Activated T-helper 1 cell treated with anti-CD3 and anti-CD28 coated beads, Interleukin-12 subunit alpha, Interleukin-12 subunit beta, Interleukin-2, Interleukin-4 antibody, amounts not matched to agents 30 ng/mL and 10 ng/mL and 1 ng/mL, durations not matched to agents 14 hours and 24 hours and 36 hours (primary cell): ENCODE results near the gene P3H4. TPM values are rescaled to one million over a fixed set of nuclear protein-coding genes. Genes with fewer than 3 reads are reported as not detected.

Experiments used
- DNase-seq: peaks from one replicate; pipeline ENCODE4 v3.0.0; 2021; ENCODE audit warnings: low spot score
- H3K27ac Mint-ChIP-seq: one replicate; pipeline ENCODE4 v1.8.0; 2021; ENCODE audit warnings: mild to moderate bottlenecking, mixed read lengths
- H3K27me3 Mint-ChIP-seq: one replicate; pipeline ENCODE4 v1.8.0; 2022; ENCODE audit warnings: mild to moderate bottlenecking, moderate library complexity, mixed read lengths; ENCODE audit not compliant: insufficient read depth
- H3K36me3 Mint-ChIP-seq: one replicate; pipeline ENCODE4 v1.8.0; 2021; ENCODE audit warnings: low read depth, mixed read lengths
- H3K4me1 Mint-ChIP-seq: one replicate; pipeline ENCODE4 v1.8.0; 2021; ENCODE audit warnings: low read depth, mixed read lengths
- H3K4me3 Mint-ChIP-seq: one replicate; pipeline ENCODE4 v1.8.0; 2021; ENCODE audit warnings: mild to moderate bottlenecking, moderate library complexity, mixed read lengths
- H3K9me3 Mint-ChIP-seq: one replicate; pipeline ENCODE4 v1.8.0; 2021; ENCODE audit warnings: mixed read lengths
- intact Hi-C: fragments of 100-400 bp; cut with micrococcal nuclease; formaldehyde crosslinking; loops from one replicate; pipeline ENCODE4 v1.15.1; 2024
- total RNA-seq: library from RNA; stranded (reverse); gene quantifications from 2 replicates; pipeline ENCODE4 v1.2.3, GENCODE V29; 2022

Gene P3H4
- total RNA-seq, 1 donor from 2014 or later = 5.0 TPM

DNA sequence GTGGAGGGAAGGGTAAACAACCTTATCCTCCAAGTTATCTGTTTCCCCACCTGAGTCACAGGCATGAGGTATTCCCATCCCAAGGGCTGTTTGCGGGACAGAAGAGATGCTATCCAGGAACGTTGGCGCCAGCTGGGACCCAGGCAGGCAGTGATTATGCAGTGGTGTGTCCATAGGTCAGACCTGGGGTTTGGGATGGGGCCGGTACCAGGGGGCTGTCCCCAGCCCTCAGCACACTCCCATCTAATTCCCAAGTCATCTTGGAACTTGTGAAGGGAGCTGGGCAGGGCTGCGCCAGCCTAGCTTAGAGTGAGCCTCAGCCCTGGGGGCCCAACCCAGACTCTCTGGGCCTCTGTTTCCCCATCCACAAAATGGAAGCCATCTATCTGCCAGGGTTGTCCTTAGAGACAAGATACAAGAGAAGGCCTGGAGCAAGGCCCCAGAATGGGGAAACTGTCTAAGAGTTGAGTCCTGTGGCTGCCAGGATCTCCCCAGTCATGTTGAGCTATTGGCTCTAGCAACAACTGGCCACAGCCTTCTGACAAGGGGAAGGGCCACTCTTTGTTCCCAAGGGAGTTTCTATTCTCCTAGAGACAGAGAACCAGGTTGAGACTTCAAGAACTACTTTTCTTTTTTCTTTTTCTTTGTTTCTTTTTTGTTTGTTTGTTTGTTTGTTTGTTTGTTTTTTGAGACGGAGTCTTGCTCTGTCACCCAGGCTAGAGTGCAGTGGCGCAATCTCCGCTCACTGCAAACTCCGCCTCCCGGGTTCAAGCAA, 15.4 kb downstream of the P3H4 start:
- H3K36me3 Mint-ChIP-seq = no peaks in the 10 kb centered on the region
- no peak overlapping the region for H3K4me3 Mint-ChIP-seq
- no peak overlapping the region for H3K27ac Mint-ChIP-seq
- no peaks in the 10 kb centered on the region for H3K9me3 Mint-ChIP-seq
- no peaks in the 10 kb centered on the region for H3K4me1 Mint-ChIP-seq
- no peak for DNase-seq
- peaks cover 14% of the 10 kb centered on the region for H3K27me3 Mint-ChIP-seq
- intact Hi-C loops = no loop called here

DNA sequence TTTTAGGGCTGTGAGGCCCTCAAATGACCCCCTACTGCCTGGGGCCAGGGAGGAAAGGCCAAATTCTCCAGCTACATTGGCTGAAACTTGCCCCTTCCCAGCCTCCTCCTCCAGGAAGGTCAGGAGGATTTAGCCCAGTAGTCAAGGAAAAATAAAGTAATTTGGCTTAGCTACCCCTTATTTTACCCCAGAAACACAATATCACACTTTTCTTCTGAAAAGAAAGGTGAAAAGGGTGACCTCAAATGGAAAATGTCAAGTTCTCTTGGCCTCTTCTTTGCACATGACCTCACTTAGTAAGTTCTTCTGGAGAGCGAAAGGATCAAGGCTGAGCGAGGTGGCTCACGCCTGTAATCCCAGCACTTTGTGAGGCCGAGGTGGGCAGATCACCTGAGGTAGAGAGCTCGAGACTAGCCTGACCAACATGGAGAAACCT, 17.2 kb downstream of the P3H4 start:
- intact Hi-C loops = no loop called here
- H3K27ac Mint-ChIP-seq = no peak overlapping the region
- DNase-seq = no peak
- no peaks in the 10 kb centered on the region for H3K4me1 Mint-ChIP-seq
- H3K9me3 Mint-ChIP-seq = no peaks in the 10 kb centered on the region
- H3K36me3 Mint-ChIP-seq = no peaks in the 10 kb centered on the region
- peaks cover 19% of the 10 kb centered on the region for H3K27me3 Mint-ChIP-seq
- no peak overlapping the region for H3K4me3 Mint-ChIP-seq

DNA sequence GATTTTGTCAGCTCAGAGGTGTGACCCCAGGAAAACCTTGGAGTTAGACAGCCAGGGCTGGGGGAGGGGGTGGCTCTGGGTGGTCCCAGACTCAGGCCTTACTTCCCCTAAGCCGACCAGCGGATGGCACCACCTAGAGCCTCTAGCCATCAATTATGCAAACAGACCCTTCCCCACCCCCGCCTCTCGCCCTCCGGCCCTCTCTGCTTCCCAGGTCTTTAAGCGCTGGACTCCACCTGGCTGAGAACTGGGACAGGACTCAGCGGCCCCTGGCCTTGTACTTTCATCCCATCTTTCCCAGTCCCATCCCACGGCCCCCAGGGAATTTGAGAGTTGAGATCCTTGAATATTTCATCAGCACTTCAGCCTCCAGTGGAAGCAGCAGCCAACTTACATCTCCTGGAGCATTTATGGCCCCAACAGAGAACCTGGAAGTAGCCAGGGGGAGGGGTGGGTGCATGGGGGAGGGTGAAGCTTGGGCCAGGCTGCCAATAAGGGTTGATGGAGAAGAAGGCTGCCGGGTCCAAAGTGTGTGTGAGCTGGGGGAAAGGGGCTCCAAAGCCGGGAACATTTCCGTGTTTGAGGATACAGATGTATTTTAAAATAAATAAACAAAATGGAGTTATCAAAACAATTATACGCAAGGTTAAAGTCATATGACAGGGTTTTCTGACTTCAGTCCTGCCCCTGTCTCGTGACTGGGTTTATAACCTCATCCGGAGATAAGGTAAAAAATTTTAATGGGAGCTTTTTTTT, 17.8 kb downstream of the P3H4 start:
- intact Hi-C loops = no loop called here
- H3K36me3 Mint-ChIP-seq = no peaks in the 10 kb centered on the region
- no peak overlapping the region for H3K27ac Mint-ChIP-seq
- peaks cover 3% of the 10 kb centered on the region for H3K4me1 Mint-ChIP-seq
- peaks cover 23% of the 10 kb centered on the region for H3K27me3 Mint-ChIP-seq
- no peaks in the 10 kb centered on the region for H3K9me3 Mint-ChIP-seq
- H3K4me3 Mint-ChIP-seq = no peak overlapping the region
- DNase-seq = no peak

DNA sequence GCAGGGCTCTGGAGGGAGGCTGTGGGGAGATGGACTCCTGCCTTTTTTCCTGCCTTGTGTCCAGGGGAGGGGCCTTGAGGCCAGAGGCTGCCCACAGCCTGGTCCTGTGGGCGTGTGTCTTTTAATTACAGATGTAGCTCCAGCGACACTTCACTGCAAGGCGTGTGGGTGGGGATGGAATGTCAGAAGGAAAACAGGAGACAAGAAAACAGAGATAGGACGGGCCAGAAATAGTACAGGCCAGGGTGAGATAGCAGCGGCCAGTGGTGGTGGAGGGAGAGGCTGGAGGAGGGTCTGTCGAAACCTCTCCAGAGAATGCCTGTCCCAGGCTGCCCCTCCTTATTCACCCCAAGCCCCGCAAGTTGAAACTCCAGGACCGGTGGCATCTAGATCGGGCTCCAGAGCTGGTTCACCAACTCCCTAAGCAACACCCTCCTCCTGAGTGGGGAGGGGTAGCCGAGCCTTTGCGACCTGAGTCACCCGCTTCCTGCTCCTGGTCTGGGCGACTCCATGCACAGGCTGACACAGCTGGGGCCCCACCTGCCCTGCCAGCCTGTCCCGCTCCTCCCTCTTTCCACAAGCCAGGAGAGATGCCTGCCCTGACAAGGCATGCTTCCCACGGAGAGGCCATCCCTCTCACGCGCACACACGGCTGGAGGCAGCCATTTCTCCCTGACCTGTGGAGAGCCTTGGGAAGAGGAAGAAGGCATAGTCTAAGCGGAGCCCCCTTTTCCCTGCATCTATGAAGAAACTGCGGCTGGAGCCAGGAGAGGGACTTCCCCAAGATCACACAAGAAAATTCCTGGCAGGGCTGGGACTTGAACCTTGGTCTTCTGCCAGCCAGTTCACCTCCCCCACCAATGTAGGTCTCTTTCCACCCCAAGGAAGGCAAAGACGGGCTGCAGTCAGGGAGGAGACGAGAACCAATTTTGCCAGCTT, 18.6 kb downstream of the P3H4 start:
- Mint-ChIP-seq H3K4me1 (peaks cover 6% of the 10 kb centered on the region), H3K36me3 (no peaks in the 10 kb centered on the region), H3K27me3 (peaks cover 30% of the 10 kb centered on the region), H3K27ac (no peak overlapping the region), H3K4me3 (no peak overlapping the region), H3K9me3 (no peaks in the 10 kb centered on the region)
- intact Hi-C loops = no loop called here
- DNase-seq = no peak

DNA sequence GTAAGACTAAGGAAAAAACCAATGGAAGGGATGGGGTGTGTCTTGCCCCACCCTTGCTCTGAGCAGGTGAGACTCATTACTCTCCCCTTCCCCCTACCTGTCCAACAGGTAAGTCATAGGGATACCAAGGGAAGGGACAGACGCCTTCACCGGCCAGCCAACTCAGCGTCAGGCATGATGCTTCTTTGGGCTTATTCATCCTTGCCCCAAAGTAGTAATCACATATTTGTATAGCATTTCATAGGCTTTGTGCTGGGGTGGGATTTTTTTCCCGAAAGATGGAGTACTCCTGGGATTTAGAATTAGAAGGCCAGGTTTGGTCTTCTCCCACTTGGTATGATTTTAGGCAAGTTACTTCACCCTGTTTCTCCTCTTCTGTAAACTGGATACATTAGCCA, 24.7 kb downstream of the P3H4 start:
- intact Hi-C loops = loop anchor here (2.0 kb wide), 2 partner anchors 26 to 78 kb away; partner anchors contain the start of genes FKBP10 and KLHL11
- peak overlapping the region; percentile 68 for H3K4me3 Mint-ChIP-seq
- H3K9me3 Mint-ChIP-seq = no peaks in the 10 kb centered on the region
- H3K27ac Mint-ChIP-seq = no peak overlapping the region
- peaks cover 11% of the 10 kb centered on the region for H3K4me1 Mint-ChIP-seq
- no peak for DNase-seq
- no peaks in the 10 kb centered on the region for H3K36me3 Mint-ChIP-seq
- peaks cover 47% of the 10 kb centered on the region for H3K27me3 Mint-ChIP-seq

DNA sequence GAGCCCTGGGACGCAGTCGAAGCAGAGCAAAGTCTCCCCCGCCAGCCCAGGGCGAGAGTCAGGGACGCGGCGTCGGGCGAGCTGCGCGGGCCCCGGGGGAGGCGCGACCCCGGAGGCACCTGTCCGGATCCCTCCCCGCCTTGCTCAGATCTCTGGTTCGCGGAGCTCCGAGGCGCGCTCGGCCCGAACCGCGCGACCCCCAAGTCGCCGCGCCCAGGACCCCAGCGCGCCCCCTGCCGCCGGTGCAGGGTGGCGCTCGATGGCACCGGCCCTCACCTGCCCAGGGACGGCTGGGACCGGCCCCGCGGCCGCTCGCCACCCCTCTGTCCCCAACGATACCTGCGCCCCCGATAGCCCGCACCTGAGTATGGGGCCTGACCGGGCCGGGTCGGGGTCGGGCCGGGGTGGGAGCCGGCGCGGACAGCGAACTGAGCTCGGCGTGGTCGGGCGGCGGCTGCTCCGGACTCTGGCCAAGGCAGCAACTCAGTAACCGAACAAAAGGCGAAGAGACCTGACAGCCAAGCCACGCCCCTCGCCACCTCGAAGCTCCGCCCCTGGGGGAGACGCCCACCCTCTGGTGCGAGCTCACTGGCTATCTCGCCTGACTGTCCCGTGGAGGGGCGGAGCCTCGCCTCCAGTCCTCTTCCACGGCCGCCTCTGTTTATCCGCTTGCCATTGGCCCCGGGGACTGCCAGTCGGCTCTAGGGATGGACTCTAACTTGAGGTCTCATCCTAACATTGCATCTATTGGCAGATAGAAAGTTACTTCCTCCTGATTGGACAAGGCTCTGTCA, 25.3 kb downstream of the P3H4 start, which contains the start of gene JUP:
TSS of gene JUP (minus strand) at position 485 of the 794 bp plus-strand sequence. CDS start 14,857 bp downstream, outside the sequence.
- Mint-ChIP-seq H3K27me3 (peaks cover 52% of the 10 kb centered on the region), H3K27ac (no peak within 1 kb of the TSS), H3K9me3 (no peaks in the 10 kb centered on the region), H3K36me3 (no peaks in the 10 kb centered on the region), H3K4me3 (peak within 1 kb of the TSS; percentile 68), H3K4me1 (peaks cover 11% of the 10 kb centered on the region)
- intact Hi-C loops = loop anchor here (1.0 to 2.0 kb wide), 3 partner anchors 26 to 78 kb away; partner anchors contain the start of genes FKBP10 and KLHL11
- peak; percentile 87 for DNase-seq

DNA sequence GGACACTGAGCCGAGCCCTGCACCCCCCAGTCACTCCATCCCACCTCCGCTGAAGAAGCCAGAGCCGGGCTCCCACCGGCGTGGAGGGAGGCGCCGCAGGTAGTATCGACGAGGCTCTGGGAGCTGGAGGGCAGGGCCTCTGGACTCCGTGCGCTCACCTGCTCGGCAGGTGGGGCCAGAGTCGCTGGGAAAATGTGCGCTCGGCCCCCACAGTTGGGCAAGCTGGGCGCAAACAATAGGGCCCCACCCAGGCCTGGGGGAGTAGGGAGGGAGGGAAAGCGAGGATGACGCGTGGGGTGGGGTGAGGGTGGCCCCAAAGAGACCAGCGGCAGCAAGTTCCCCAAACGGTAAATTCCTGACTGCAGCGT, 25.9 kb downstream of the P3H4 start:
- H3K4me1 Mint-ChIP-seq = peaks cover 11% of the 10 kb centered on the region
- H3K4me3 Mint-ChIP-seq = peak overlapping the region; percentile 30
- DNase-seq = no peak
- intact Hi-C loops = loop anchor here (1.0 to 2.0 kb wide), 3 partner anchors 27 to 79 kb away; partner anchors contain the start of genes FKBP10 and KLHL11
- H3K27me3 Mint-ChIP-seq = peaks cover 52% of the 10 kb centered on the region
- no peaks in the 10 kb centered on the region for H3K9me3 Mint-ChIP-seq
- H3K36me3 Mint-ChIP-seq = no peaks in the 10 kb centered on the region
- H3K27ac Mint-ChIP-seq = no peak overlapping the region

DNA sequence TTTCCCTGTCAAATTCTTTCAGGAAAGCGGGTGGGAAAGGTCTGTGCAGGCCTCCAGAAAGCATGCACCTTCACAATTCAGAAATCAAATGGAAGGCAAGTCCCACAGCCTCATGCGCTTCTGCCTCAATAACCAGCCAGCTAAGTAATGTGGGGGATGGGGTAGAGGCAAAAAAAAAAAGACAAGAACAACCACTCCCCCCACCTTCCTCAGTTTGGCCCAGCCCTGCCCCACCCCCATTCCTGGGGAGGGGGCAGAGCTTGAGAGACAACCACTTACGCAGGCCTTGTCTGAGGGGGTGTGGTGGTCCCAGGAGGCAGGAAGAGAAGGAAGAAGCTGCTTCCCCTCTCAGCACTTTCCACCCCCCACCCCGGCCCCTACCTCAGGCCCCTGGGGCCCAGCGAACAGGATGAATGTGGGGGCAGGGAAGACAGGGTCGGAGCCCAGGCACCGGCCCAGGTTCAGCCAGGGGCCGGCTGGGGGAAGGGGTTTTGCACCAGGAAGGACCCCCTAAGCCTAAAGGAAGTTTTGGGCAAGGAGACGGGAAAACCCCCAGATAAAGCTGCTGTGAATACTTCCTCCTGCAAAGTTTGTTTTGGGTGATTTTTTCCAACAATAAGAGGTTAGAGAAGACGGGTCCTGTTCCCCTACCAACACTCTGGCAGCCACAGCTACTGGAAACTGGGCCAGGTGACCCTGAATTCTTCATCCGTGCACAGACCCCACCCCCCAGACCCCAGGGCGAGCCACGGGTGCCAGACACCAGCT, 26.5 kb downstream of the P3H4 start:
- no peaks in the 10 kb centered on the region for H3K9me3 Mint-ChIP-seq
- no peak for DNase-seq
- peaks cover 11% of the 10 kb centered on the region for H3K4me1 Mint-ChIP-seq
- peaks cover 52% of the 10 kb centered on the region for H3K27me3 Mint-ChIP-seq
- intact Hi-C loops = no loop called here
- H3K36me3 Mint-ChIP-seq = no peaks in the 10 kb centered on the region
- no peak overlapping the region for H3K27ac Mint-ChIP-seq
- H3K4me3 Mint-ChIP-seq = peak overlapping the region; percentile 30

DNA sequence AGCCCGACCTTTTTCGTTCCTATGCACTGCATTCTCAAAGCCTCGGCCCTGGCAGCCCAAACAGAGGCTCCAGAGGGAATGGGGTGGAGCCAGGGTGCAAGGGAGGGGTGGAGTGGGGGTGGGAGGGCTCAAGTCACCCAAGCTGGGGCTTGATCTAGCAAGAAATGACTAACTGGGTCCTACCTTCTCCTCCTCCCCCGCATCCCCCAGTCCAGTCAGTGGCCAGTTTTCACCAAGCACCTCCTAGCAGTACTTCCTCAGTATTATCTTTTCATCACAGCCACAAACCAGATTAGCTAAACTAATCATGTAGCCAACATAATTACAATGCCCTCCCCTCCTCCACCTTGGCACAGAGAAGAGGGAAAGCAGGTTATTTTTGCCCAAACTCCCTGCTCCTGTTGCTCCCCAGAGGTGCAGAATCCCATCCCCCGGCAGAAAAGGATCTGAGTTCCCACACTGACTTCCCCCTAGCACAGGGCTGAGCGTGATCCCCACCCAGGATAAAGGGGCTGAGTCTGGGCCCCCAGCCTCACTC, 27.5 kb downstream of the P3H4 start:
- Mint-ChIP-seq H3K36me3 (no peaks in the 10 kb centered on the region), H3K4me1 (peaks cover 11% of the 10 kb centered on the region), H3K9me3 (no peaks in the 10 kb centered on the region), H3K4me3 (no peak overlapping the region), H3K27me3 (peaks cover 46% of the 10 kb centered on the region), H3K27ac (no peak overlapping the region)
- no peak for DNase-seq
- intact Hi-C loops = no loop called here

DNA sequence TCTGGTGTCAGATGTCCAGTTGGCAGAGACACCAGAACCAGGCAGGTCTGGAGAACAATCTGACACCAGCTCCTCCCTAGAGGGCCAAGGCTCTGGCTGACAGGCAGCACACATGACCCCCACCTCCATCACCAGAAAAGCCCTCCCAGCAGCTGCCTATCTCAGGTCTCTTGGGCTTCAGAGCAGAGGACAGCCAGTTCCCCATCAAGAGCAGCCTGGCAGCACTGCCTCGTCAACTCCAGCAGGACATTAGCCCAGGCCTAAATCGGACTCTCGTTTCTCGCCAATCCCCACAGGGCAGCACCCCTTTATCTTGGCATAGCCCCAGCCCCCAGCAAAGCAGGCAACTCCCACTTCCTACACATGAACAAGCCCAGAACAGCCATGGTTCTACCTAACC, 29.6 kb downstream of the P3H4 start:
- Mint-ChIP-seq H3K4me3 (no peak overlapping the region), H3K36me3 (no peaks in the 10 kb centered on the region), H3K9me3 (no peaks in the 10 kb centered on the region), H3K4me1 (peaks cover 5% of the 10 kb centered on the region), H3K27ac (no peak overlapping the region), H3K27me3 (peaks cover 28% of the 10 kb centered on the region)
- intact Hi-C loops = no loop called here
- DNase-seq = no peak

DNA sequence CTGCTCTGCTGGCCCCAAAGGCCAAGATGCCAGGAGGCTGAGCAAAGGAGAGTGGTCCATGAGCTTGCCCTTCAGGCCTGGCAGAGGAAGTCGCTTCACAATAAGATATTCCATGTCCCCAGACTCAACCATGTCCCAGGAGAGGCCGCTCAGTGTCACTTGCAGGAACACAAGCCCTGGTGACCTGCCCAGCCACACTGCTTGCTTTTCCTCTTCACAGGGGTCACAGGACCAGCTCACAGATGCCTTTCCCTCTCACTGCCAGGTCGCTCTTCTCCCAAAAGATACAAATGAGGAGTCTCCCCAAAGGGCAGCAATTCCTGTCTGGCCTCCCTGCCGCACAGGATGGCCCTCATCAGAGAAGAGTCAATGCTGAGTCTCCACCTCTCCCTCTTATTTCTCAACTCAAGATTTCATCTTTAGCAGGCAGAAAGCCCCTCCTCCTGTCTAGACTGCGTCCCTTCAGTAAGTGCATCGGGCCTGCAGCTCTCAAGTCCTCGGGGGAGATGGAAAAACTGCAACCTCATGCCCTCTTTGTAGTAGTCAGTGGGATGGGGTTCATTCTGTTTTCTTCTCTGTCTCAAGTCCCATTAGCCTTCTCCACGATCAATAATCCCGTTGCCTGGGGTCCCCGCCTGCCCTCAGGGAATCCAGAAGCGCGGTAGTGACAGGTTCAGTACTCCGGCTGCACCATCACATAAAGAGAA, 30.2 kb downstream of the P3H4 start:
- Mint-ChIP-seq H3K4me3 (no peak overlapping the region), H3K36me3 (no peaks in the 10 kb centered on the region), H3K27ac (no peak overlapping the region), H3K9me3 (no peaks in the 10 kb centered on the region), H3K27me3 (peaks cover 22% of the 10 kb centered on the region), H3K4me1 (peaks cover 5% of the 10 kb centered on the region)
- DNase-seq = no peak
- intact Hi-C loops = no loop called here
